Endothelial cell of umbilical vein (primary cell): Measurements from ENCODE around the gene JUP. TPM values are rescaled to one million over a fixed set of nuclear protein-coding genes. Genes with fewer than 3 reads are reported as not detected.

ENCODE experiments used
- BruUV-seq: library from RNA; stranded (reverse); fragments of 400-500 nt; replicated peaks from 2 replicates; lab custom pipeline; 2021; lab: Mats Ljungman, UMichigan
- CTCF ChIA-PET: fragments of 300-600, 350-600 bp; sonication (Branson Sonifier 250); formaldehyde crosslinking; loops from one replicate; lab custom pipeline; 2021; ENCODE audit warnings: antibody characterized with exemption, inconsistent platforms; lab: Charles Lee
- POLR2A ChIA-PET: fragments of 300-600, 350-600 bp; sonication (Branson Sonifier 250); formaldehyde crosslinking; loops from one replicate; lab custom pipeline; 2021; ENCODE audit warnings: antibody characterized with exemption, inconsistent platforms; lab: Charles Lee
- DNase-seq: peaks from one replicate; pipeline ENCODE4 v3.0.0-alpha.2; 2011; ENCODE audit warnings: low read depth, low spot score
- FAIRE-seq: peaks from 2 replicates; lab custom pipeline; 2011; peaks lifted over from hg19 to GRCh38; lab: Jason Lieb, UNC
- H2AFZ ChIP-seq: 2 replicates; pipeline ENCODE4 v1.6.0; 2012; ENCODE audit warnings: low read depth, low read length, control low read depth, inconsistent platforms
- H3K27ac ChIP-seq: 2 replicates; pipeline ENCODE4 v1.5.1; 2011; ENCODE audit warnings: low read depth, mild to moderate bottlenecking, control low read depth, low read length, moderate library complexity; ENCODE audit not compliant: insufficient read depth
- H3K27me3 ChIP-seq, 2 experiments: 2 replicates each; pipeline versions ENCODE4 v1.6.0 to v1.6.1; 2011; ENCODE audit warnings: low read length in 2 of 2, mixed read lengths in 1 of 2; ENCODE audit not compliant: control insufficient read depth in 2 of 2, insufficient read depth in 2 of 2
- H3K36me3 ChIP-seq, 2 experiments: 2 replicates in 1 of 2; 3 replicates in 1 of 2; pipeline ENCODE4 v1.5.1; 2011; ENCODE audit warnings: low read length in 2 of 2, mild to moderate bottlenecking in 1 of 2, moderate library complexity in 1 of 2; ENCODE audit not compliant: control insufficient read depth in 2 of 2, insufficient read depth in 2 of 2; ENCODE audit errors: extremely low read depth in 1 of 2
- H3K4me1 ChIP-seq: 3 replicates; pipeline ENCODE4 v1.5.1; 2011; ENCODE audit warnings: mild to moderate bottlenecking, low read length; ENCODE audit not compliant: control insufficient read depth, insufficient read depth; ENCODE audit errors: extremely low read depth
- H3K4me2 ChIP-seq: 2 replicates; pipeline ENCODE4 v1.6.1; 2011; ENCODE audit warnings: low read length, control low read depth, mixed read lengths; ENCODE audit not compliant: insufficient read depth
- H3K4me3 ChIP-seq, 3 experiments: fragments of 200-600 bp in 1 of 3; sonication (generic), shearing (Covaris generic) in 1 of 3; replicated peaks in 1 of 3; 2 replicates each; pipeline ENCODE4 v1.5.1; 2011 to 2016; ENCODE audit warnings: control low read depth in 3 of 3, low read length in 3 of 3, mild to moderate bottlenecking in 2 of 3, inconsistent platforms in 1 of 3, low read depth in 1 of 3, moderate library complexity in 1 of 3; ENCODE audit not compliant: insufficient read depth in 1 of 3
- H3K79me2 ChIP-seq: 2 replicates; pipeline ENCODE4 v1.6.0; 2012; ENCODE audit warnings: low read length, inconsistent platforms; ENCODE audit not compliant: control insufficient read depth, insufficient read depth
- H3K9ac ChIP-seq: replicated peaks from 2 replicates; pipeline ENCODE3; 2011; ENCODE audit warnings: low read length, control low read depth; ENCODE audit not compliant: insufficient read depth; ENCODE audit errors: extremely low read depth
- H3K9me1 ChIP-seq: replicated peaks from 3 replicates; pipeline ENCODE4 v1.6.0; 2011; ENCODE audit warnings: mild to moderate bottlenecking, low read length; ENCODE audit not compliant: control insufficient read depth, insufficient read depth; ENCODE audit errors: extremely low read depth
- H3K9me3 ChIP-seq: replicated peaks from 2 replicates; pipeline ENCODE4 v1.5.1; 2012; ENCODE audit warnings: low read length, inconsistent platforms; ENCODE audit not compliant: control insufficient read depth, insufficient read depth
- H4K20me1 ChIP-seq: replicated peaks from 2 replicates; pipeline ENCODE3; 2011; ENCODE audit warnings: mild to moderate bottlenecking, low read length; ENCODE audit not compliant: control insufficient read depth, insufficient read depth; ENCODE audit errors: extremely low read depth
- EZH2 ChIP-seq: IDR thresholded peaks from 2 replicates; pipeline ENCODE4 v1.6.1; 2012; ENCODE audit warnings: borderline replicate concordance, low read depth, mild to moderate bottlenecking, moderate library complexity, low read length, inconsistent platforms; ENCODE audit not compliant: severe bottlenecking
- FOS ChIP-seq: IDR thresholded peaks from 2 replicates; pipeline ENCODE4 v1.6.1; 2011; ENCODE audit warnings: mild to moderate bottlenecking, low read length, moderate library complexity, borderline replicate concordance; ENCODE audit not compliant: insufficient read depth
- GATA2 ChIP-seq: IDR thresholded peaks from 2 replicates; pipeline ENCODE4 v1.7.0; 2011; ENCODE audit warnings: low read depth, mild to moderate bottlenecking, moderate library complexity, mixed read lengths, low read length; ENCODE audit not compliant: insufficient read length, insufficient read depth
- JUN ChIP-seq: IDR thresholded peaks from 2 replicates; pipeline ENCODE4 v1.6.1; 2011; ENCODE audit warnings: borderline replicate concordance, low read depth; ENCODE audit not compliant: insufficient read length, insufficient read depth
- MYC ChIP-seq: IDR thresholded peaks from one replicate; pipeline ENCODE4 v1.6.1; 2011; ENCODE audit warnings: mild to moderate bottlenecking, low read depth, low read length
- POLR2A ChIP-seq: IDR thresholded peaks from 2 replicates; pipeline ENCODE4 v1.6.1; 2012; ENCODE audit warnings: low read depth, mild to moderate bottlenecking, control low read depth, low read length
- POLR2AphosphoS5 ChIP-seq: IDR thresholded peaks from 2 replicates; pipeline ENCODE4 v1.6.1; 2012; ENCODE audit warnings: low read depth, mild to moderate bottlenecking, control low read depth, low read length, moderate library complexity; ENCODE audit not compliant: insufficient read depth
- dilution Hi-C: fragments of 300-500 bp; cut with MboI; formaldehyde crosslinking; loops from one replicate; pipeline ENCODE4 v1.15.0; 2019; ENCODE audit warnings: low sequenced_read_pairs; ENCODE audit not compliant: extremely low pct_ligation_motif_present
- intact Hi-C: fragments of 100-400 bp; cut with micrococcal nuclease; formaldehyde crosslinking; loops from one replicate; pipeline ENCODE4 v1.10.0; 2022
- polyA plus RNA-seq, 4 experiments: library from polyadenylated mRNA; depleted of rRNA in 3 of 4; stranded (reverse) in 3 of 4; unstranded in 1 of 4; fragments of >200 nt; gene quantifications; 2 replicates each; pipeline versions ENCODE4 v1.2.1 to v1.2.3, GENCODE V29; 2011 to 2012; ENCODE audit warnings: missing spikeins in 1 of 4
- total RNA-seq: library from RNA; stranded (reverse); gene quantifications from 2 replicates; pipeline ENCODE4 v1.2.3, GENCODE V29; 2021
- TF ChIP-seq, protein P1 (sequence below), 2 donors: IDR thresholded peaks; 1 replicate in 1 of 2; 2 replicates in 1 of 2; pipeline ENCODE4 v1.5.1; 2011; ENCODE audit warnings: low read length in 2 of 2, mild to moderate bottlenecking in 2 of 2, moderate library complexity in 2 of 2, control low read depth in 1 of 2, inconsistent platforms in 1 of 2, low read depth in 1 of 2; ENCODE audit not compliant: insufficient read depth in 1 of 2; ENCODE audit errors: extremely low read depth in 1 of 2
- TF ChIP-seq, protein P2 (sequence below): IDR thresholded peaks from 2 replicates; pipeline ENCODE4 v1.6.1; 2011; ENCODE audit not compliant: insufficient read depth, insufficient read length

JUP gene
- total and polyA plus RNA-seq, 2 donors (not counting 3 experiments of a cell fraction or from before 2014, with no cell fraction given), result 98.0 to 171 TPM

DNA sequence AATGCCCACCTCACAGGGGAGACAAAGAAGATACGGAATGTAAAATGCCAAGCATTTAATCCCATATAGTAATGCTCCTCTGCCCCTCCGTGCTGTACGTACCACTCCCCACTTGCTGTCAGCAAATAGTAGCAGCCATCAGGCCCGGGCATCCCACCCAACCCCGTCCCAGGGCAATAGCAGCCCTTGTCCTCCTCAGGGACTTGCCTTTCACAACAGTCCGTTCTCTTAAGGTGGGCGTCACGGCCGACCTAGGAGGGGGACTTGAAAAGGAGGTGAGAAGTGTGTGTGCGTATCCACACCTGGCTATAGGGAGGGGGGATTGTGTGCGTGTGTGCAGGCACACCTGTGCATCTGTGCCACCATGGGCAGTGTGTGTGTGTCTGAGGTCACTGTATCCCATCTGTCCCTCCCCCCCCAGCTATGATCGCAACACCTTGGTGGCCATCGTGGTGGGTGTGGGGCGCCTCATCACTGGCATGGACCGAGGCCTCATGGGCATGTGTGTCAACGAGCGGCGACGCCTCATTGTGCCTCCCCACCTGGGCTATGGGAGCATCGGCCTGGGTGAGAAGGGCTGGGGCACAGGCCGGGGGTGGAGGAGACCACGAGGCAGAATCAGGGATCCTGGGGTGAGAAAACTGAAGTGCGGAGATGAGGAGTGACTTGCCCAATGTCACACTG is 30.3 kb upstream of the JUP start:
- H3K79me2 ChIP-seq, result peaks cover 28% of the 10 kb centered on the region
- H3K9me1 ChIP-seq, result no peaks in the 10 kb centered on the region
- intact Hi-C loops, result no loop called here

More for the DNA sequence above, 30.3 kb upstream of the JUP start:
- no TSS peak for BruUV-seq
- Histone ChIP-seq H3K9ac (no peak overlapping the region), H2AFZ (no peak overlapping the region), H3K4me2 (no peak overlapping the region), H3K27me3 (no peaks in the 10 kb centered on the region), H3K9me3 (no peaks in the 10 kb centered on the region), H4K20me1 (no peaks in the 10 kb centered on the region), H3K4me3 (no peak overlapping the region), H3K36me3 (peaks cover 0 to 21% of the 10 kb centered on the region in 2 experiments), H3K4me1 (peaks cover 18% of the 10 kb centered on the region), H3K27ac (no peak overlapping the region)
- POLR2A ChIA-PET, result no interaction called here
- TF ChIP-seq, protein P1, sequence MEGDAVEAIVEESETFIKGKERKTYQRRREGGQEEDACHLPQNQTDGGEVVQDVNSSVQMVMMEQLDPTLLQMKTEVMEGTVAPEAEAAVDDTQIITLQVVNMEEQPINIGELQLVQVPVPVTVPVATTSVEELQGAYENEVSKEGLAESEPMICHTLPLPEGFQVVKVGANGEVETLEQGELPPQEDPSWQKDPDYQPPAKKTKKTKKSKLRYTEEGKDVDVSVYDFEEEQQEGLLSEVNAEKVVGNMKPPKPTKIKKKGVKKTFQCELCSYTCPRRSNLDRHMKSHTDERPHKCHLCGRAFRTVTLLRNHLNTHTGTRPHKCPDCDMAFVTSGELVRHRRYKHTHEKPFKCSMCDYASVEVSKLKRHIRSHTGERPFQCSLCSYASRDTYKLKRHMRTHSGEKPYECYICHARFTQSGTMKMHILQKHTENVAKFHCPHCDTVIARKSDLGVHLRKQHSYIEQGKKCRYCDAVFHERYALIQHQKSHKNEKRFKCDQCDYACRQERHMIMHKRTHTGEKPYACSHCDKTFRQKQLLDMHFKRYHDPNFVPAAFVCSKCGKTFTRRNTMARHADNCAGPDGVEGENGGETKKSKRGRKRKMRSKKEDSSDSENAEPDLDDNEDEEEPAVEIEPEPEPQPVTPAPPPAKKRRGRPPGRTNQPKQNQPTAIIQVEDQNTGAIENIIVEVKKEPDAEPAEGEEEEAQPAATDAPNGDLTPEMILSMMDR (IDR thresholded peaks at IDR 0.05; ENCODE audit: extremely low read depth in 1 of 2, insufficient read depth in 1 of 2, low read depth in 1 of 2, low read length in 2 of 2), result no peak
- TF ChIP-seq, protein P2, sequence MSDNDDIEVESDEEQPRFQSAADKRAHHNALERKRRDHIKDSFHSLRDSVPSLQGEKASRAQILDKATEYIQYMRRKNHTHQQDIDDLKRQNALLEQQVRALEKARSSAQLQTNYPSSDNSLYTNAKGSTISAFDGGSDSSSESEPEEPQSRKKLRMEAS, result no peak
- no peak for TF ChIP-seq JUN
- TF ChIP-seq MYC, result no peak
- no peak for TF ChIP-seq POLR2AphosphoS5
- no peak for TF ChIP-seq FOS
- no peak for TF ChIP-seq POLR2A
- TF ChIP-seq GATA2, result no peak
- no peak for TF ChIP-seq EZH2
- dilution Hi-C loops, result no loop called here
- FAIRE-seq (no peak), DNase-seq (no peak)
- CTCF ChIA-PET, result no interaction called here
